Endodermal cell (in vitro differentiated cells): ENCODE data around the gene WHRN. TPM values are rescaled to one million over a fixed set of nuclear protein-coding genes. Genes with fewer than 3 reads are reported as not detected.

Experiments used
- DNase-seq: peaks from one replicate; pipeline ENCODE4 v3.0.0-alpha.2; 2017
- H3K27ac ChIP-seq: 2 replicates; pipeline ENCODE4 v1.5.1; 2013; ENCODE audit warnings: mild to moderate bottlenecking, low read depth, low read length, moderate library complexity
- H3K27me3 ChIP-seq: 2 replicates; pipeline ENCODE4 v1.6.1; 2013; ENCODE audit warnings: mild to moderate bottlenecking, low read length, moderate library complexity; ENCODE audit not compliant: insufficient read depth, control insufficient read depth, poor library complexity, severe bottlenecking
- H3K36me3 ChIP-seq: 2 replicates; pipeline ENCODE4 v1.7.0; 2013; ENCODE audit warnings: mild to moderate bottlenecking, low read length, moderate library complexity; ENCODE audit not compliant: control insufficient read depth, insufficient read depth
- H3K4me1 ChIP-seq: one replicate; pipeline ENCODE4 v1.7.0; 2013; ENCODE audit warnings: low read length; ENCODE audit not compliant: control insufficient read depth, insufficient read depth
- H3K4me3 ChIP-seq: 2 replicates; pipeline ENCODE4 v1.5.1; 2013; ENCODE audit warnings: mild to moderate bottlenecking, low read length, moderate library complexity
- H3K9ac ChIP-seq: 2 replicates; pipeline ENCODE4 v1.6.1; 2013; ENCODE audit warnings: mild to moderate bottlenecking, low read length, moderate library complexity; ENCODE audit not compliant: poor library complexity, severe bottlenecking; ENCODE audit errors: extremely low read depth
- H3K9me3 ChIP-seq: 2 replicates; pipeline ENCODE4 v1.6.1; 2013; ENCODE audit warnings: mild to moderate bottlenecking, low read length, moderate library complexity; ENCODE audit not compliant: control insufficient read depth
- H3K27ac Mint-ChIP-seq: 2 replicates; pipeline ENCODE4 v1.8.0; 2020; ENCODE audit warnings: mixed read lengths
- H3K27me3 Mint-ChIP-seq: 2 replicates; pipeline ENCODE4 v1.8.0; 2021; ENCODE audit warnings: mild to moderate bottlenecking, mixed read lengths; ENCODE audit not compliant: insufficient read depth
- H3K36me3 Mint-ChIP-seq: 2 replicates; pipeline ENCODE4 v1.8.0; 2020; ENCODE audit warnings: low read depth, mixed read lengths
- H3K4me1 Mint-ChIP-seq: 2 replicates; pipeline ENCODE4 v1.8.0; 2020; ENCODE audit warnings: mixed read lengths
- H3K4me3 Mint-ChIP-seq: 2 replicates; pipeline ENCODE4 v1.8.0; 2020; ENCODE audit warnings: mild to moderate bottlenecking, moderate library complexity, mixed read lengths
- H3K9me3 Mint-ChIP-seq: 2 replicates; pipeline ENCODE4 v1.8.0; 2020; ENCODE audit warnings: mild to moderate bottlenecking, mixed read lengths
- WGBS, 2 experiments: methylation state at CpG; one replicate each; pipeline versions ENCODE4 v1.1.5 to v1.1.7; 2013; ENCODE audit warnings: missing lambda C conversion rate in 2 of 2, mixed read lengths in 1 of 2; ENCODE audit not compliant: insufficient coverage in 1 of 2, insufficient read length in 1 of 2; 5-methylcytosine and 5-hydroxymethylcytosine counted together
- total RNA-seq, 2 donors: library from RNA; stranded (reverse); fragmentation: NEBNext Ultra II Directional in 1 of 2; extraction: Animal tissue kit (Norgen Biotek cat#: 25700) in 1 of 2; gene quantifications; 2 replicates in 1 of 2; 3 replicates in 1 of 2; pipeline ENCODE4 v1.2.1, GENCODE V29; 2021
- TF ChIP-seq, protein P1 (sequence below): fragments of 200-600 bp; sonication (generic); conservative IDR thresholded peaks from 2 replicates; pipeline ENCODE4 v1.5.0; 2021; ENCODE audit warnings: antibody characterized with exemption, mild to moderate bottlenecking

The WHRN gene
- total RNA-seq, 2 donors from 2014 or later, result 7.0 to 12.8 TPM

DNA sequence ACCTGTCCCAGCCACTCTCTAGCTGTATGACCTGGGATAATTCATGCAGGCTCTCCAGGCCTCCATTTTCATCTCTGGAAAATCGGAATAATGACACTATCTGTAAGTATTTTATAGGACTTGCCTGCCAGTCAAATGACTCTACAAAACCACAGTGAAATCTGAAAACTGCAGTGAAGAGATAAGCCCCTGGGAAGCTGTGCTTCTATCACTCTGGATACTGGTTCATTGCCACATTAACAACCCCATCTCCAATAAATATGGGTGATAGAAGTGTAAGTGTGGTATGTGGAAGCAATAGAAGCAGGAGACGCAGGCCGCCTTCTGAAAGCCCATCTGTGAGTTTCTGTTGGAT, 31.8 kb downstream of the WHRN start:
- DNase-seq, result no peak
- no peaks in the 10 kb centered on the region for H3K4me1 ChIP-seq
- H3K4me3 ChIP-seq, result no peak overlapping the region
- Mint-ChIP-seq H3K27ac (no peak overlapping the region), H3K36me3 (peaks cover 6% of the 10 kb centered on the region), H3K27me3 (no peaks in the 10 kb centered on the region), H3K4me3 (no peak overlapping the region), H3K9me3 (peaks cover 2% of the 10 kb centered on the region), H3K4me1 (no peaks in the 10 kb centered on the region)
- no peak overlapping the region for H3K27ac ChIP-seq
- no peaks in the 10 kb centered on the region for H3K9me3 ChIP-seq
- TF ChIP-seq, protein P1, sequence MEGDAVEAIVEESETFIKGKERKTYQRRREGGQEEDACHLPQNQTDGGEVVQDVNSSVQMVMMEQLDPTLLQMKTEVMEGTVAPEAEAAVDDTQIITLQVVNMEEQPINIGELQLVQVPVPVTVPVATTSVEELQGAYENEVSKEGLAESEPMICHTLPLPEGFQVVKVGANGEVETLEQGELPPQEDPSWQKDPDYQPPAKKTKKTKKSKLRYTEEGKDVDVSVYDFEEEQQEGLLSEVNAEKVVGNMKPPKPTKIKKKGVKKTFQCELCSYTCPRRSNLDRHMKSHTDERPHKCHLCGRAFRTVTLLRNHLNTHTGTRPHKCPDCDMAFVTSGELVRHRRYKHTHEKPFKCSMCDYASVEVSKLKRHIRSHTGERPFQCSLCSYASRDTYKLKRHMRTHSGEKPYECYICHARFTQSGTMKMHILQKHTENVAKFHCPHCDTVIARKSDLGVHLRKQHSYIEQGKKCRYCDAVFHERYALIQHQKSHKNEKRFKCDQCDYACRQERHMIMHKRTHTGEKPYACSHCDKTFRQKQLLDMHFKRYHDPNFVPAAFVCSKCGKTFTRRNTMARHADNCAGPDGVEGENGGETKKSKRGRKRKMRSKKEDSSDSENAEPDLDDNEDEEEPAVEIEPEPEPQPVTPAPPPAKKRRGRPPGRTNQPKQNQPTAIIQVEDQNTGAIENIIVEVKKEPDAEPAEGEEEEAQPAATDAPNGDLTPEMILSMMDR, result no peak
- WGBS, 2 experiments, result 92 to 100% methylated on average over 2 to 3 of the region's 3 CpGs
- H3K36me3 ChIP-seq, result no peaks in the 10 kb centered on the region
- no peaks in the 10 kb centered on the region for H3K27me3 ChIP-seq
- no peak overlapping the region for H3K9ac ChIP-seq

DNA sequence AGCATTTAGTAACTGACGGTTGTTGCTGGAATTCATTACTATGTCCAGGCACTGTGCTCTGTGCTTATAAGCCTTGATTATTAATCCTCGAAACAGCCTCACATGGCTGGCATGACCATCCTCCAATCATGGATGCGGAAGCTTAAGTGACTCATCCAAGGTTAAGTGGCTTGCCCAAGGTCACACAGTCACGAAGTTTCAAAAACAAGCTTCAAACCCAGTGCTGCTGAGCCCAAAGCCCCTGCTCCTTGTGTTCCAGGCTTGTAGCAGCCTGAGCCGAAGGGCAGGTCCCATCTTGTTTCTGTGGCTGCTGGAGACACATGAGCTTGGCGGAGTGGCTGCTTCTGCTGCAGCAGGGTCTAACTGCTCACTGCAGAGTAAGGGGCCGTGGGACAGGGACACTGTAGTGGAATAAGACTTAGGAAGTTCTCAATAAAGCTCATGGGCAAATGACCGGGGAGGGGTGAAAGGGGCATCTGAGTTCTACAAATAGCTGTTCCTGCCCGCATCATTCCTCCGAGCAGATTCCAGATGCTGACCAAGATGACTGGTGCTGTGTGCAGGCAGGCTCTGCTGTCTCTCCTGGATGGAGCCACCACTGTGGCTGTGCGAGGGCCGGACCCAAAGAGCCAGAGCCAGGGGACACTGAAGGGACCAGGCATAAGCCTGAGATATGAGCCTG, 32.4 kb downstream of the WHRN start:
- H3K27me3 Mint-ChIP-seq, result no peaks in the 10 kb centered on the region
- peaks cover 6% of the 10 kb centered on the region for H3K36me3 Mint-ChIP-seq
- no peak overlapping the region for H3K27ac ChIP-seq
- no peaks in the 10 kb centered on the region for H3K36me3 ChIP-seq
- DNase-seq, result no peak
- H3K9me3 Mint-ChIP-seq, result peaks cover 2% of the 10 kb centered on the region
- no peaks in the 10 kb centered on the region for H3K4me1 Mint-ChIP-seq
- TF ChIP-seq, protein P1, result no peak
- H3K4me3 Mint-ChIP-seq, result no peak overlapping the region
- H3K9me3 ChIP-seq, result no peaks in the 10 kb centered on the region
- H3K27ac Mint-ChIP-seq, result no peak overlapping the region
- 84 to 97% methylated on average over 9 to 12 of the region's 12 CpGs for WGBS, 2 experiments
- no peaks in the 10 kb centered on the region for H3K4me1 ChIP-seq
- H3K27me3 ChIP-seq, result no peaks in the 10 kb centered on the region
- no peak overlapping the region for H3K9ac ChIP-seq
- H3K4me3 ChIP-seq, result no peak overlapping the region

DNA sequence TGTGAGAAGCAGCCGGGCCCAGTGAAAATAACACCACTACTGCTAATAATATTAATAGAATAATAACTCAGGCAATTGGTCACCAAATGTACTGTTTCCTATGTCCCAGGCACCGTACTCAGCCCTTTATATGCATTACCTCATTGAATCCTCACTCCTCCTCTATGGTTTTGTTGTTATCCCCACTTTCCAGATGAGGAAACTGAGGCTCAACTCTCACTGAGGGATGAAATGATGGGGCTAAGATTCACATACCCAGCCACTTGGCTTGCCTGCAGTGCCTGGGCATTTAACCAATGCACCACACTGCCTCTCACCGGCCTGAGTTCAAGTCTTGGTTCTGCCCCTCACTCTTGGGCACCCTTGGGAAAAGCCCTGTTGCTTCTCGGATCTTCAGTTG, 34.1 kb downstream of the WHRN start:
- H3K27ac Mint-ChIP-seq, result no peak overlapping the region
- no peak overlapping the region for H3K27ac ChIP-seq
- H3K4me3 Mint-ChIP-seq, result no peak overlapping the region
- no peaks in the 10 kb centered on the region for H3K4me1 Mint-ChIP-seq
- H3K9me3 ChIP-seq, result no peaks in the 10 kb centered on the region
- H3K36me3 ChIP-seq, result no peaks in the 10 kb centered on the region
- peaks cover 2% of the 10 kb centered on the region for H3K9me3 Mint-ChIP-seq
- H3K4me3 ChIP-seq, result no peak overlapping the region
- peaks cover 6% of the 10 kb centered on the region for H3K36me3 Mint-ChIP-seq
- TF ChIP-seq, protein P1, result no peak
- no peak overlapping the region for H3K9ac ChIP-seq
- H3K27me3 ChIP-seq, result no peaks in the 10 kb centered on the region
- no peak for DNase-seq
- H3K4me1 ChIP-seq, result no peaks in the 10 kb centered on the region
- H3K27me3 Mint-ChIP-seq, result no peaks in the 10 kb centered on the region
- WGBS, 2 experiments, result 89 to 96% methylated on average over 2 to 4 of the region's 4 CpGs
